ENCODE measurements around the gene NDRG2. TPM values are rescaled to one million over a fixed set of nuclear protein-coding genes. Genes with fewer than 3 reads are reported as not detected.

Gene NDRG2
- total RNA-seq, 4 donors from 2014 or later, result 111 to 563 (median 200) TPM

- Histone ChIP-seq H3K9me3 (no peaks in the 10 kb centered on the region), H3K27ac (peak overlapping the region; percentile 95), H3K4me3 (peak overlapping the region; percentile 59 to 63), H3K27me3 (no peaks in the 10 kb centered on the region), H3K4me1 (no peaks in the 10 kb centered on the region), H3K36me3 (no peaks in the 10 kb centered on the region)
- TF ChIP-seq, protein P1, sequence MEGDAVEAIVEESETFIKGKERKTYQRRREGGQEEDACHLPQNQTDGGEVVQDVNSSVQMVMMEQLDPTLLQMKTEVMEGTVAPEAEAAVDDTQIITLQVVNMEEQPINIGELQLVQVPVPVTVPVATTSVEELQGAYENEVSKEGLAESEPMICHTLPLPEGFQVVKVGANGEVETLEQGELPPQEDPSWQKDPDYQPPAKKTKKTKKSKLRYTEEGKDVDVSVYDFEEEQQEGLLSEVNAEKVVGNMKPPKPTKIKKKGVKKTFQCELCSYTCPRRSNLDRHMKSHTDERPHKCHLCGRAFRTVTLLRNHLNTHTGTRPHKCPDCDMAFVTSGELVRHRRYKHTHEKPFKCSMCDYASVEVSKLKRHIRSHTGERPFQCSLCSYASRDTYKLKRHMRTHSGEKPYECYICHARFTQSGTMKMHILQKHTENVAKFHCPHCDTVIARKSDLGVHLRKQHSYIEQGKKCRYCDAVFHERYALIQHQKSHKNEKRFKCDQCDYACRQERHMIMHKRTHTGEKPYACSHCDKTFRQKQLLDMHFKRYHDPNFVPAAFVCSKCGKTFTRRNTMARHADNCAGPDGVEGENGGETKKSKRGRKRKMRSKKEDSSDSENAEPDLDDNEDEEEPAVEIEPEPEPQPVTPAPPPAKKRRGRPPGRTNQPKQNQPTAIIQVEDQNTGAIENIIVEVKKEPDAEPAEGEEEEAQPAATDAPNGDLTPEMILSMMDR (IDR thresholded peaks at IDR 0.05), result peak; percentile 64 to 78 (median 74)
- TF ChIP-seq POLR2A (IDR thresholded peaks at IDR 0.05), result no peak
- DNase-seq, result peak; percentile 66 to 75
- intact Hi-C loops (cut with DNase I; ENCODE audit: low total_unique reads), result loop anchor here (5.0 kb wide), 1 partner anchor 34 kb away; the partner anchor contains the start of gene TMEM253
Measured at GRCh38 chr14:21068521-21069387, 43.9 kb upstream of the NDRG2 start.

DNA sequence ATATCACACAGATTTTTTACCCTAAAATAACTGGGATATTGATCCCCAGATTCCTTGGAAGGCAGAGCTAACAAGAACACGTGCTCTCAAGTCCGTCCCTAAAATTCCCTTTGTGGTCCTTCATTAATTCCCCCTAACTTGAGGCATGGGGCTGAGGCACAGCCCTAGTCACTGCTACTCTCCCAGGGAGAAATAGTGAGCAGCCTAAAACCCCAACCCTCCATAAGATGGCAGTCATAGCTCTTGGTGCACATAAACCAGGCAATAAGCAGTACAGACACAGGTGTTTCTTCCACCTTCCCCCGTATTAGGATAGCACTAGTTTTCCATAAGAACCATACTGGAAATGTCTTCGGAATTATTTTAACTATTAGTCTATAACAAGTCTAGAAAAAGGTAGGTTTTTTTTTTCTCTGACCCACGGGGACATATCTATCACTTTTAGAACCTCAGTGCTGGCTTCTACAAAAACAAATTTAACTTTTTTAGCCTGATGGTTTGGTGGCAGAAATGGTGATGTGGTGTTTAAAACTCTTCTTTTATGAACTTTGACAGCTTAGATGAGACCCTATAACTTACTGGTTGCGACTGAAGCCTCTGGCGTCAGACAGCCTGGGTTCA lies 42.1 kb upstream of the NDRG2 start:
- no peak overlapping the region for H3K4me3 ChIP-seq
- intact Hi-C loops (cut with DNase I; ENCODE audit: low total_unique reads), result loop anchor here (5.0 kb wide), 1 partner anchor 35 kb away; the partner anchor contains the start of gene TMEM253
- DNase-seq, result no peak
- TF ChIP-seq, protein P1 (IDR thresholded peaks at IDR 0.05), result no peak
- TF ChIP-seq POLR2A (IDR thresholded peaks at IDR 0.05), result no peak
- H3K27me3 ChIP-seq, result no peaks in the 10 kb centered on the region
- no peaks in the 10 kb centered on the region for H3K4me1 ChIP-seq
- H3K9me3 ChIP-seq, result no peaks in the 10 kb centered on the region
- no peaks in the 10 kb centered on the region for H3K36me3 ChIP-seq
- no peak overlapping the region for H3K27ac ChIP-seq

- no peak for DNase-seq
- intact Hi-C loops (cut with DNase I; ENCODE audit: low total_unique reads), result no loop called here
- TF ChIP-seq POLR2A (IDR thresholded peaks at IDR 0.05), result no peak
- TF ChIP-seq, protein P1 (IDR thresholded peaks at IDR 0.05), result no peak
- Histone ChIP-seq H3K27me3 (no peaks in the 10 kb centered on the region), H3K4me3 (no peak overlapping the region), H3K4me1 (no peaks in the 10 kb centered on the region), H3K27ac (no peak overlapping the region), H3K36me3 (no peaks in the 10 kb centered on the region), H3K9me3 (no peaks in the 10 kb centered on the region)
Measured at GRCh38 chr14:21063479-21063878, 38.6 kb upstream of the NDRG2 start.

- H3K9me3 ChIP-seq, result no peaks in the 10 kb centered on the region
- no peaks in the 10 kb centered on the region for H3K4me1 ChIP-seq
- no peak for DNase-seq
- intact Hi-C loops (cut with DNase I; ENCODE audit: low total_unique reads), result no loop called here
- no peak for TF ChIP-seq POLR2A (IDR thresholded peaks at IDR 0.05)
- TF ChIP-seq, protein P1 (IDR thresholded peaks at IDR 0.05), result no peak
- no peak overlapping the region for H3K4me3 ChIP-seq
- no peaks in the 10 kb centered on the region for H3K36me3 ChIP-seq
- no peaks in the 10 kb centered on the region for H3K27me3 ChIP-seq
- no peak overlapping the region for H3K27ac ChIP-seq
Measured at GRCh38 chr14:21061347-21061668, 36.4 kb upstream of the NDRG2 start.
